HCT116 (cell line): ENCODE data around the gene CRAT. TPM values are rescaled to one million over a fixed set of nuclear protein-coding genes. Genes with fewer than 3 reads are reported as not detected.

Experiments used
- ATAC-seq: fragments of 200-7000 bp; cut with Tn5 transposase; 2 replicates; pipeline ENCODE4 v1.9.1; 2020; ENCODE audit warnings: mild to moderate bottlenecking, moderate library complexity
- BruUV-seq: library from RNA; stranded (reverse); fragments of 400-500 nt; replicated peaks from 2 replicates; lab custom pipeline; 2021; lab: Mats Ljungman, UMichigan
- CTCF ChIA-PET: fragments of 300-600 bp; sonication (Branson Sonifier 250); formaldehyde crosslinking; loops from one replicate; lab custom pipeline; 2021; ENCODE audit warnings: antibody characterized with exemption; lab: Charles Lee
- POLR2A ChIA-PET: fragments of 300-600, 350-600 bp; sonication (Branson Sonifier 250); formaldehyde crosslinking; loops from one replicate; lab custom pipeline; 2021; ENCODE audit warnings: antibody characterized with exemption; lab: Charles Lee
- RAD21 ChIA-PET, 2 experiments: fragments of 300-600 bp; sonication (Branson Sonifier 250); formaldehyde crosslinking; loops; one replicate each; lab custom pipeline; 2023; ENCODE audit warnings: low total read pairs in 2 of 2; ENCODE audit not compliant: uncharacterized antibody in 2 of 2, unreplicated experiment in 2 of 2, low non-redundant PET in 1 of 2; lab: Charles Lee
- DNase-seq: peaks from one replicate; pipeline ENCODE4 v3.0.0-alpha.2; 2010; ENCODE audit warnings: low read depth, low spot score
- H2AFZ ChIP-seq: fragments of 200-600 bp; shearing (Covaris generic), sonication (generic); 2 replicates; pipeline ENCODE4 v1.6.1; 2017; ENCODE audit warnings: low read depth, mixed run types, mixed read lengths, antibody characterized with exemption, low read length; ENCODE audit not compliant: poor library complexity, severe bottlenecking
- H3K27ac ChIP-seq: 2 replicates; pipeline ENCODE4 v1.5.1; 2012; ENCODE audit warnings: low read depth, low read length
- H3K27me3 ChIP-seq: fragments of 200-600 bp; sonication (generic); 2 replicates; pipeline ENCODE4 v1.6.1; 2016; ENCODE audit warnings: mixed run types, low read length, mixed read lengths; ENCODE audit not compliant: insufficient read depth
- H3K36me3 ChIP-seq, 2 experiments: fragments of 200-500 bp in 1 of 2; fragments of 200-600 bp in 1 of 2; sonication (Bioruptor generic) in 1 of 2; sonication (generic) in 1 of 2; 2 replicates each; pipeline versions ENCODE4 v1.5.1 to v1.6.1; 2014 to 2016; ENCODE audit warnings: low read length in 2 of 2, inconsistent platforms in 1 of 2, mixed read lengths in 1 of 2, mixed run types in 1 of 2; ENCODE audit not compliant: insufficient read depth in 2 of 2, control insufficient read depth in 1 of 2
- H3K4me1 ChIP-seq, 2 experiments: fragments of 200-600 bp in 1 of 2; sonication (generic) in 1 of 2; 2 replicates each; pipeline versions ENCODE4 v1.5.1 to v1.6.1; 2012 to 2017; ENCODE audit warnings: low read length in 2 of 2, inconsistent platforms in 1 of 2, mild to moderate bottlenecking in 1 of 2, mixed read lengths in 1 of 2, mixed run types in 1 of 2, moderate library complexity in 1 of 2; ENCODE audit not compliant: insufficient read depth in 2 of 2, control insufficient read depth in 1 of 2
- H3K4me2 ChIP-seq: fragments of 200-600 bp; sonication (generic); 2 replicates; pipeline ENCODE4 v1.6.1; 2017; ENCODE audit warnings: mixed run types, low read length, mixed read lengths
- H3K4me3 ChIP-seq, 2 experiments: fragments of 200-600 bp in 1 of 2; sonication (generic) in 1 of 2; replicated peaks in 1 of 2; 2 replicates each; pipeline ENCODE4 v1.5.1; 2011 to 2016; ENCODE audit warnings: low read length in 2 of 2, control low read depth in 1 of 2, low read depth in 1 of 2, mild to moderate bottlenecking in 1 of 2, mixed read lengths in 1 of 2, mixed run types in 1 of 2
- H3K79me2 ChIP-seq: fragments of 200-600 bp; sonication (generic); 2 replicates; pipeline ENCODE4 v1.6.1; 2017; ENCODE audit warnings: mild to moderate bottlenecking, mixed run types, low read length, moderate library complexity, mixed read lengths; ENCODE audit not compliant: insufficient read depth
- H3K9ac ChIP-seq: fragments of 200-600 bp; sonication (generic); 2 replicates; pipeline ENCODE4 v1.6.1; 2016; ENCODE audit warnings: low read length, mixed read lengths
- H3K9me2 ChIP-seq: fragments of 200-600 bp; sonication (generic), shearing (Covaris generic); 2 replicates; pipeline ENCODE4 v1.6.1; 2017; ENCODE audit warnings: mixed run types, mild to moderate bottlenecking, moderate library complexity; ENCODE audit not compliant: insufficient read depth
- H3K9me3 ChIP-seq, 2 experiments: fragments of 200-500 bp in 1 of 2; fragments of 200-600 bp in 1 of 2; sonication (Bioruptor generic) in 1 of 2; sonication (generic) in 1 of 2; 2 replicates each; pipeline ENCODE4 v1.6.1; 2014 to 2017; ENCODE audit warnings: low read length in 2 of 2, mixed read lengths in 2 of 2, inconsistent platforms in 1 of 2, low read depth in 1 of 2, mild to moderate bottlenecking in 1 of 2, mixed run types in 1 of 2, moderate library complexity in 1 of 2; ENCODE audit not compliant: control insufficient read depth in 1 of 2, insufficient read depth in 1 of 2
- H4K20me1 ChIP-seq: fragments of 200-600 bp; sonication (generic), shearing (Covaris generic); 2 replicates; pipeline ENCODE4 v1.6.1; 2017; ENCODE audit warnings: mixed run types, mild to moderate bottlenecking, moderate library complexity; ENCODE audit not compliant: insufficient read depth
- CBX3 ChIP-seq: IDR thresholded peaks from 2 replicates; pipeline ENCODE4 v1.6.1; 2012; ENCODE audit warnings: low read depth
- CEBPB ChIP-seq: IDR thresholded peaks from 2 replicates; pipeline ENCODE4 v1.6.1; 2012; ENCODE audit warnings: low read depth
- EGR1 ChIP-seq: IDR thresholded peaks from 2 replicates; pipeline ENCODE4 v1.6.1; 2012; ENCODE audit warnings: low read depth
- ELF1 ChIP-seq: IDR thresholded peaks from 2 replicates; pipeline ENCODE4 v1.6.1; 2012; ENCODE audit warnings: low read depth, borderline replicate concordance
- FOSL1 ChIP-seq: IDR thresholded peaks from 2 replicates; pipeline ENCODE4 v1.6.1; 2012; ENCODE audit warnings: low read depth
- JUND ChIP-seq: IDR thresholded peaks from 2 replicates; pipeline ENCODE4 v1.6.1; 2012
- POLR2A ChIP-seq: IDR thresholded peaks from 2 replicates; pipeline ENCODE4 v1.7.0; 2011; ENCODE audit warnings: borderline replicate concordance; ENCODE audit not compliant: insufficient read depth, insufficient read length; ENCODE audit errors: extremely low read depth
- RAD21 ChIP-seq: IDR thresholded peaks from 2 replicates; pipeline ENCODE4 v1.6.1; 2012; ENCODE audit warnings: low read depth, mild to moderate bottlenecking
- SIN3A ChIP-seq: IDR thresholded peaks from 2 replicates; pipeline ENCODE4 v1.6.1; 2012; ENCODE audit warnings: low read depth
- SP1 ChIP-seq: IDR thresholded peaks from 2 replicates; pipeline ENCODE4 v1.6.1; 2012; ENCODE audit warnings: low read depth
- YY1 ChIP-seq: IDR thresholded peaks from 2 replicates; pipeline ENCODE4 v1.6.1; 2011; ENCODE audit warnings: low read length, low read depth, moderate library complexity, mild to moderate bottlenecking; ENCODE audit not compliant: insufficient replicate concordance; ENCODE audit errors: extremely low read depth
- intact Hi-C: fragments of 100-400 bp; cut with micrococcal nuclease; formaldehyde crosslinking; loops from 2 replicates; pipeline ENCODE4 v1.10.0; 2022
- total RNA-seq: library from RNA; stranded (reverse); gene quantifications from one replicate; pipeline ENCODE4 v1.2.1, GENCODE V29; 2021; ENCODE audit not compliant: unreplicated experiment
- TF ChIP-seq, protein P1 (sequence below): IDR thresholded peaks from 2 replicates; pipeline ENCODE4 v1.6.1; 2011; ENCODE audit warnings: mild to moderate bottlenecking, low read length, moderate library complexity; ENCODE audit not compliant: insufficient replicate concordance; ENCODE audit errors: extremely low read depth
- TF ChIP-seq, protein P2 (sequence below): IDR thresholded peaks from 2 replicates; pipeline ENCODE4 v1.6.1; 2012
- TF ChIP-seq, protein P3 (sequence below), 3 experiments: fragments of 200-600 bp in 1 of 3; sonication (generic) in 1 of 3; IDR thresholded peaks in 2 of 3; conservative IDR thresholded peaks in 1 of 3; 2 replicates each; pipeline ENCODE4 v1.5.1; 2012 to 2017; ENCODE audit warnings: low read depth in 2 of 3, low read length in 2 of 3, antibody characterized with exemption in 1 of 3, borderline replicate concordance in 1 of 3, control low read depth in 1 of 3, mild to moderate bottlenecking in 1 of 3, mixed read lengths in 1 of 3, mixed run types in 1 of 3, moderate library complexity in 1 of 3; ENCODE audit not compliant: insufficient read depth in 1 of 3
- TF ChIP-seq, protein P4 (sequence below): IDR thresholded peaks from 2 replicates; pipeline ENCODE4 v1.6.1; 2012

Gene CRAT
- total RNA-seq, 1 experiment from 2014 or later = 29.0 TPM

DNA sequence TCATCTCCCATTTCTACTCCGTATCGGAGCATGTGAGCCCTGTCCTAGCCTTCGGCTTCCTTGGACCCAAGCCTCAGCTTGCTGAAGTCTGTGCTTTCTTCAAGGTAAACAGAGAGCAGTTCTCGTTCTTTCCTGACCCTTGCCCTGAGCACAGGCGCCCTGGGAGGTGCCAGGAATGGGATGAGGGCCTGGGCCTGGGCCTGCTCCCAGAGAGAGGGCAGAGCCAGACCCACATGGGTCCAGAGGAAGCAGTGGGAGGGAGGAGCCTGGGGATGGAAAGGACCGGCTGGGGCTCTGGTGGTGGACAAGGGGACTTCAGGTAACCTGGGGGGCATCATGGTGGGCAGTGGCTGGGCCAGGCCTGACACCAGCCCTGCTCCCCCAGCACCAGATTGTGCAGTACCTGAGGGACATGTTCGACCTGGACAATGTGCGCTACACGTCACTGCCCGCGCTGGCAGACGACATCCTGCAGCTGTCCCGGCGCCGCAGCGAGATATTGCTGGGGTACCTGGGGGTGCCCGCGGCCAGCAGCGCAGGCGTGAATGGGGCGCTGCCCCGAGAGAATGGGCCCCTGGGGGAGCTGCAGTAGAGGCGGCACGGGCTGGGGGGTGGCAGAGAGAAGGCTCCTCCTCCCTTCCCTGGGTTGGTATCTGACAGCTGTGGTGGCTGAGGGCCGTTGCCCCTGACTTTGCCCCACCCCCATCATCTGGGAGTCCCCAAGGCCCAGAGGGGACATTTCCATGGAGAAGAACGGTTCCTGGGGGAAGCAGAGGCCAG, 40.5 kb downstream of the CRAT start:
- H3K27me3 ChIP-seq = no peaks in the 10 kb centered on the region
- no peak overlapping the region for H2AFZ ChIP-seq
- intact Hi-C loops = no loop called here
- no peaks in the 10 kb centered on the region for H3K4me1 ChIP-seq
- CTCF ChIA-PET = no interaction called here
- RAD21 ChIA-PET = no interaction called here
- no peaks in the 10 kb centered on the region for H3K9me2 ChIP-seq
- H4K20me1 ChIP-seq = no peaks in the 10 kb centered on the region
- no peaks in the 10 kb centered on the region for H3K36me3 ChIP-seq
- no peaks in the 10 kb centered on the region for H3K79me2 ChIP-seq
- ATAC-seq = no peak
- H3K9me3 ChIP-seq = no peaks in the 10 kb centered on the region
- no peak overlapping the region for H3K9ac ChIP-seq
- TF ChIP-seq ELF1 = no peak
- TF ChIP-seq, protein P1, sequence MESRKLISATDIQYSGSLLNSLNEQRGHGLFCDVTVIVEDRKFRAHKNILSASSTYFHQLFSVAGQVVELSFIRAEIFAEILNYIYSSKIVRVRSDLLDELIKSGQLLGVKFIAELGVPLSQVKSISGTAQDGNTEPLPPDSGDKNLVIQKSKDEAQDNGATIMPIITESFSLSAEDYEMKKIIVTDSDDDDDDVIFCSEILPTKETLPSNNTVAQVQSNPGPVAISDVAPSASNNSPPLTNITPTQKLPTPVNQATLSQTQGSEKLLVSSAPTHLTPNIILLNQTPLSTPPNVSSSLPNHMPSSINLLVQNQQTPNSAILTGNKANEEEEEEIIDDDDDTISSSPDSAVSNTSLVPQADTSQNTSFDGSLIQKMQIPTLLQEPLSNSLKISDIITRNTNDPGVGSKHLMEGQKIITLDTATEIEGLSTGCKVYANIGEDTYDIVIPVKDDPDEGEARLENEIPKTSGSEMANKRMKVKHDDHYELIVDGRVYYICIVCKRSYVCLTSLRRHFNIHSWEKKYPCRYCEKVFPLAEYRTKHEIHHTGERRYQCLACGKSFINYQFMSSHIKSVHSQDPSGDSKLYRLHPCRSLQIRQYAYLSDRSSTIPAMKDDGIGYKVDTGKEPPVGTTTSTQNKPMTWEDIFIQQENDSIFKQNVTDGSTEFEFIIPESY = no peak
- TF ChIP-seq, all 23 proteins: peak for 0
- no peak overlapping the region for H3K4me3 ChIP-seq
- no peak overlapping the region for H3K27ac ChIP-seq
- DNase-seq = no peak
- H3K4me2 ChIP-seq = no peak overlapping the region
- BruUV-seq = no TSS peak
- POLR2A ChIA-PET = no interaction called here

DNA sequence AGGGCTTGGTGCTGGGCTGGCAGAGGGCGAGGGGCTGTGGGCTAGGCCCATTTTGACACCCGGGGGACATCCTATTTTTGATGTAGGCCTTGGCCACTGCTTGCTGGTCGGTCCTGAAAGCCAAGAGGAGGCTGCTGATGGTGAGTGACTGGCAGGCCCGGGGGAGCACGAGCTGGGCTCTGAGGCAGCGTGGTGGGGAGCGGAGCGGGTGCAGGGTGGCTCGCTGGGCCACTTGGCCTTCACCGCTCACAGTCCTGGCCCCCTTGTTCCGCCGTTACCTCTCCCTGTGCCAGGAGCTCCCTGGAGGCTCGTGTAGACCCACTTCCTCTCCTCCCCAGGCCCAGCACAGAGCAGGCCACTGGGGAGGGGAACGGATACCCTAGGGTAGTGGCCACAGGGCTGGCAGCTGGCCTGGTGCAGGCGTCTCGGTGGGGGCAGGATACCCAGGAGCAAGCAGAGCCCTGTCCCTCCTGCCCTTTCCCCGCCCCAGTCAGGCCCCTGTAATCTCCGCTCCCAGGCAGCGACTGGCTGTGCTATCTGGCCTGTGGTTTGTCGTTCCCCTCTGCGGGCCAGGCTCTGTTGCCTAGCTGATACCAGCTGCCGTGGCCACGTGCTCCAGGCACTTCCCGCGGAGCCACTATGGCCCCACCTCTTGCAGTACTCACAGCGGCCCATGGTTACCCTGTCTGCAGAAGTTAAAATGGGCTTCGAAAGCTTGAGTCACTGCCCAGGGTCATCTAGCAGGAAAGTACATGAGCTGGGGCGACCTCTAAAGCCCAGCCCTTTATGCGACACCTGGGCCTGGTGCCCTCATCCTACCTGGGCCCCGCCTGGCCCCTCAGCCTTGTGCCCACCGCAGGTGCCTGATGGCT, 41.4 kb downstream of the CRAT start:
- ATAC-seq (no peak), DNase-seq (no peak)
- Histone ChIP-seq H3K36me3 (no peaks in the 10 kb centered on the region), H3K9ac (no peak overlapping the region), H3K4me1 (no peaks in the 10 kb centered on the region), H3K27me3 (no peaks in the 10 kb centered on the region), H3K27ac (no peak overlapping the region), H3K4me3 (no peak overlapping the region), H3K9me2 (no peaks in the 10 kb centered on the region), H3K4me2 (no peak overlapping the region), H3K79me2 (no peaks in the 10 kb centered on the region), H2AFZ (no peak overlapping the region), H4K20me1 (no peaks in the 10 kb centered on the region), H3K9me3 (no peaks in the 10 kb centered on the region)
- CTCF ChIA-PET = no interaction called here
- intact Hi-C loops = no loop called here
- RAD21 ChIA-PET = no interaction called here
- BruUV-seq = no TSS peak
- POLR2A ChIA-PET = no interaction called here
- TF ChIP-seq POLR2A (no peak), ELF1 (no peak), RAD21 (no peak), EGR1 (no peak), JUND (no peak), SIN3A (no peak), FOSL1 (no peak), CEBPB (no peak), SP1 (no peak), YY1 (no peak), CBX3 (no peak)
- TF ChIP-seq, protein P2, sequence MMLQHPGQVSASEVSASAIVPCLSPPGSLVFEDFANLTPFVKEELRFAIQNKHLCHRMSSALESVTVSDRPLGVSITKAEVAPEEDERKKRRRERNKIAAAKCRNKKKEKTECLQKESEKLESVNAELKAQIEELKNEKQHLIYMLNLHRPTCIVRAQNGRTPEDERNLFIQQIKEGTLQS = no peak
- TF ChIP-seq, protein P3, sequence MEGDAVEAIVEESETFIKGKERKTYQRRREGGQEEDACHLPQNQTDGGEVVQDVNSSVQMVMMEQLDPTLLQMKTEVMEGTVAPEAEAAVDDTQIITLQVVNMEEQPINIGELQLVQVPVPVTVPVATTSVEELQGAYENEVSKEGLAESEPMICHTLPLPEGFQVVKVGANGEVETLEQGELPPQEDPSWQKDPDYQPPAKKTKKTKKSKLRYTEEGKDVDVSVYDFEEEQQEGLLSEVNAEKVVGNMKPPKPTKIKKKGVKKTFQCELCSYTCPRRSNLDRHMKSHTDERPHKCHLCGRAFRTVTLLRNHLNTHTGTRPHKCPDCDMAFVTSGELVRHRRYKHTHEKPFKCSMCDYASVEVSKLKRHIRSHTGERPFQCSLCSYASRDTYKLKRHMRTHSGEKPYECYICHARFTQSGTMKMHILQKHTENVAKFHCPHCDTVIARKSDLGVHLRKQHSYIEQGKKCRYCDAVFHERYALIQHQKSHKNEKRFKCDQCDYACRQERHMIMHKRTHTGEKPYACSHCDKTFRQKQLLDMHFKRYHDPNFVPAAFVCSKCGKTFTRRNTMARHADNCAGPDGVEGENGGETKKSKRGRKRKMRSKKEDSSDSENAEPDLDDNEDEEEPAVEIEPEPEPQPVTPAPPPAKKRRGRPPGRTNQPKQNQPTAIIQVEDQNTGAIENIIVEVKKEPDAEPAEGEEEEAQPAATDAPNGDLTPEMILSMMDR (IDR thresholded peaks at IDR 0.05 in 2 of 3, conservative IDR thresholded peaks at IDR 0.05 in 1 of 3; ENCODE audit: borderline replicate concordance in 1 of 3, insufficient read depth in 1 of 3, low read depth in 2 of 3, low read length in 2 of 3) = no peak
- TF ChIP-seq, protein P4, sequence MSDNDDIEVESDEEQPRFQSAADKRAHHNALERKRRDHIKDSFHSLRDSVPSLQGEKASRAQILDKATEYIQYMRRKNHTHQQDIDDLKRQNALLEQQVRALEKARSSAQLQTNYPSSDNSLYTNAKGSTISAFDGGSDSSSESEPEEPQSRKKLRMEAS = no peak
